ENCODE results near the gene DISC1.
A peak's percentile ranks its signal among the peaks of the same experiment; 100 is the strongest.

The DISC1 gene

GRCh38 chr1:231865331-231865730 is 238.7 kb downstream of the DISC1 start:
- Mint-ChIP-seq H3K36me3 (ENCODE audit: low read depth) (no peaks in the 10 kb centered on the region), H3K9me3 (no peaks in the 10 kb centered on the region), H3K4me1 (peaks cover 16% of the 10 kb centered on the region), H3K27ac (no peak overlapping the region), H3K4me3 (no peak overlapping the region), H3K27me3 (ENCODE audit: low read depth, poor library complexity) (peaks cover 4% of the 10 kb centered on the region)
- TF ChIP-seq, protein P1, sequence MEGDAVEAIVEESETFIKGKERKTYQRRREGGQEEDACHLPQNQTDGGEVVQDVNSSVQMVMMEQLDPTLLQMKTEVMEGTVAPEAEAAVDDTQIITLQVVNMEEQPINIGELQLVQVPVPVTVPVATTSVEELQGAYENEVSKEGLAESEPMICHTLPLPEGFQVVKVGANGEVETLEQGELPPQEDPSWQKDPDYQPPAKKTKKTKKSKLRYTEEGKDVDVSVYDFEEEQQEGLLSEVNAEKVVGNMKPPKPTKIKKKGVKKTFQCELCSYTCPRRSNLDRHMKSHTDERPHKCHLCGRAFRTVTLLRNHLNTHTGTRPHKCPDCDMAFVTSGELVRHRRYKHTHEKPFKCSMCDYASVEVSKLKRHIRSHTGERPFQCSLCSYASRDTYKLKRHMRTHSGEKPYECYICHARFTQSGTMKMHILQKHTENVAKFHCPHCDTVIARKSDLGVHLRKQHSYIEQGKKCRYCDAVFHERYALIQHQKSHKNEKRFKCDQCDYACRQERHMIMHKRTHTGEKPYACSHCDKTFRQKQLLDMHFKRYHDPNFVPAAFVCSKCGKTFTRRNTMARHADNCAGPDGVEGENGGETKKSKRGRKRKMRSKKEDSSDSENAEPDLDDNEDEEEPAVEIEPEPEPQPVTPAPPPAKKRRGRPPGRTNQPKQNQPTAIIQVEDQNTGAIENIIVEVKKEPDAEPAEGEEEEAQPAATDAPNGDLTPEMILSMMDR (IDR thresholded peaks at IDR 0.05): no peak
- DNase-seq: no peak

DNA sequence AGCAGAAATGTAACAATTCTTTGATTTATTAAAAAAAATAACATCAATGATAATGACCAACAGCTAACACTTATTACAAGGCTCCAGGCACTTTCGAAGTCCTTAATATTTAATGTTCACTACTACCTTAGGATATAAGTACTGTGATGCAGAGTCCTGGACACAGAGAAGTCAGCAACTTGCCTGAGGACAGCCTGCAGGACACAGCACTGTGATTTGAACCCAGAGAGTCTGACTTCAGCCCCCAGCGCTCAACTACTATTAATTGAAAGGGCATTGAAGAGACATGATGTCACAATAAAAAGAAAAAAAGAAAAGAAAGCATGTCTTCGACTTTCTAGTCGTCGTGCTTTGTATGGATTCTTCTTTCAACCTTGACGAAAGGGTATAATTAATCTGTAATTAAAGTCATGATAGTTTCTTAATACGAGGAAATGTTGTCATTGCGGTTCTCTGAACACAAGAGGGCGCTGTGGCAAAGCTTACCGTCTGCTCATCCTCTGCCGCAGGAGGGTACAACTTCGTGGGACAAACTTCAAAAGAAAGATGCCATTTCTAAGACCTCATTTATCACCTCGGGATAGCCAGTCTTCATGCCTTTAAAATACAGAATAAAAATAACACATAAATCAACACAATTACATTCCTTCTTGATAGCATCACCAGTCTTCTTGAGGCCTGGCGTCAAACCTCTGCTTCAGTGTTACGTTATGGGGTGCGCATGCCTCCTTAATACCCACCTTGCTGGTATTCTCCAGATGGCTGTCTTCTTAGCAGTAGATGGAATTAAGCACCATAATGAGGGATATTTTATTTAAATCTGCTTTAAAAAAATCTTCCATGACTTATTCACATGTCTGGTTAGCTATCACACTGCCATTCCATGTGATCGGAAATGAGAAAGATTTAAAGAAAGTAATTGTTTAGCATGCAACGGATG is 240.1 kb downstream of the DISC1 start:
- no peak overlapping the region for H3K4me3 Mint-ChIP-seq
- H3K36me3 Mint-ChIP-seq (ENCODE audit: low read depth): no peaks in the 10 kb centered on the region
- TF ChIP-seq, protein P1 (IDR thresholded peaks at IDR 0.05): peak; percentile 91
- DNase-seq: peak; percentile 71
- H3K9me3 Mint-ChIP-seq: no peaks in the 10 kb centered on the region
- H3K4me1 Mint-ChIP-seq: peaks cover 16% of the 10 kb centered on the region
- no peak overlapping the region for H3K27ac Mint-ChIP-seq
- H3K27me3 Mint-ChIP-seq (ENCODE audit: low read depth, poor library complexity): peaks cover 6% of the 10 kb centered on the region

DNA sequence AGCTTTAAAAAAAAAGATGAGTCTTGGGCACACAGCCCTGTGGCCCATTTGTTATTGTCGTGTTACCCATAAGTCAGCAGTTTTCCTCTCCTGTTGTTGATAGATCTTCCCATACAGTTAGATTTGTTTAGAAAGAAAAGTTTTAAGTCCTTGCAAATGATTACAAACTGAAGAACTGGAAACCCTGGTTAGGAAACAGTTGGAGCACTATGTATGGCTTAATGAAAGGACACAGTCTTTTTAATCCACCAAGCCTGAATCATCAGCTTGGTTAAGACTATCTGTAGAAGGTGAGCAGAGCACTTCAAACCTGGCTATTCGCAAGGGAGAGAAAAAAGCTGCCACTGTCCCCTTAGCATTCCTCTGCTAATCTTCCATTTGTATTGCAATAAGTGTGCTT is 241.0 kb downstream of the DISC1 start:
- Mint-ChIP-seq H3K27me3 (ENCODE audit: low read depth, poor library complexity) (peaks cover 6% of the 10 kb centered on the region), H3K27ac (no peak overlapping the region), H3K9me3 (no peaks in the 10 kb centered on the region), H3K36me3 (ENCODE audit: low read depth) (no peaks in the 10 kb centered on the region), H3K4me3 (no peak overlapping the region), H3K4me1 (peaks cover 16% of the 10 kb centered on the region)
- TF ChIP-seq, protein P1 (IDR thresholded peaks at IDR 0.05): no peak
- no peak for DNase-seq

- Mint-ChIP-seq H3K27me3 (ENCODE audit: low read depth, poor library complexity) (peaks cover 6% of the 10 kb centered on the region), H3K36me3 (ENCODE audit: low read depth) (peaks cover 5% of the 10 kb centered on the region), H3K27ac (no peak overlapping the region), H3K4me1 (peaks cover 16% of the 10 kb centered on the region), H3K4me3 (no peak overlapping the region), H3K9me3 (no peaks in the 10 kb centered on the region)
- TF ChIP-seq, protein P1 (IDR thresholded peaks at IDR 0.05): no peak
- DNase-seq: no peak
Measured at GRCh38 chr1:231869364-231869763, 242.8 kb downstream of the DISC1 start.

GRCh38 chr1:231871471-231871870 is 244.9 kb downstream of the DISC1 start:
- TF ChIP-seq, protein P1 (IDR thresholded peaks at IDR 0.05): no peak
- Mint-ChIP-seq H3K27ac (no peak overlapping the region), H3K4me1 (peaks cover 16% of the 10 kb centered on the region), H3K9me3 (peaks cover 10% of the 10 kb centered on the region), H3K4me3 (no peak overlapping the region), H3K36me3 (ENCODE audit: low read depth) (peaks cover 17% of the 10 kb centered on the region), H3K27me3 (ENCODE audit: low read depth, poor library complexity) (peaks cover 6% of the 10 kb centered on the region)
- DNase-seq: no peak

GRCh38 chr1:231871878-231872277 is 245.3 kb downstream of the DISC1 start:
- Mint-ChIP-seq H3K36me3 (ENCODE audit: low read depth) (peaks cover 17% of the 10 kb centered on the region), H3K27ac (peak overlapping the region; percentile 5), H3K9me3 (peaks cover 10% of the 10 kb centered on the region), H3K4me3 (no peak overlapping the region), H3K4me1 (peaks cover 12% of the 10 kb centered on the region), H3K27me3 (ENCODE audit: low read depth, poor library complexity) (peaks cover 6% of the 10 kb centered on the region)
- TF ChIP-seq, protein P1 (IDR thresholded peaks at IDR 0.05): no peak
- no peak for DNase-seq
